Uterus (tissue), 2 donors: ENCODE measurements around the gene KRTAP19-4.

Experiments used
- CTCF ChIP-seq, 4 experiments: fragments of 200-600 bp in 2 of 4; fragments of 450-650 bp in 2 of 4; sonication (generic) in 2 of 4; IDR thresholded peaks; one replicate each; pipeline ENCODE4 v1.5.1; 2016 to 2019; ENCODE audit warnings: antibody characterized with exemption in 4 of 4, mild to moderate bottlenecking in 2 of 4, moderate library complexity in 1 of 4
- POLR2A ChIP-seq, 2 donors: fragments of 450-650 bp; IDR thresholded peaks; one replicate each; pipeline ENCODE4 v1.6.1; 2016; ENCODE audit warnings: antibody characterized with exemption in 2 of 2, mild to moderate bottlenecking in 1 of 2, moderate library complexity in 1 of 2

GRCh38 chr21:30480145-30480544 is 16.8 kb downstream of the KRTAP19-4 start, which contains the start of gene KRTAP19-1:
- TF ChIP-seq CTCF (IDR thresholded peaks at IDR 0.05) (no peak), POLR2A (IDR thresholded peaks at IDR 0.05) (no peak)
